Ishikawa (cell line): ENCODE results near the gene PLA2G4A.

ENCODE experiments used
- CEBPB ChIP-seq: IDR thresholded peaks from 2 replicates; pipeline ENCODE4 v1.6.1; 2012
- CREB1 ChIP-seq: IDR thresholded peaks from 2 replicates; pipeline ENCODE4 v1.6.1; 2012; ENCODE audit warnings: low read depth
- EGR1 ChIP-seq: IDR thresholded peaks from 2 replicates; pipeline ENCODE4 v1.6.1; 2012
- EP300 ChIP-seq: IDR thresholded peaks from 2 replicates; pipeline ENCODE4 v1.6.1; 2012; ENCODE audit warnings: borderline replicate concordance
- FOXM1 ChIP-seq: IDR thresholded peaks from 2 replicates; pipeline ENCODE4 v1.6.1; 2012; ENCODE audit warnings: low read depth, borderline replicate concordance
- MAX ChIP-seq: IDR thresholded peaks from 2 replicates; pipeline ENCODE4 v1.6.1; 2012
- NFIC ChIP-seq: IDR thresholded peaks from 2 replicates; pipeline ENCODE4 v1.6.1; 2012
- RAD21 ChIP-seq: IDR thresholded peaks from 2 replicates; pipeline ENCODE4 v1.6.1; 2012; ENCODE audit warnings: low read depth
- REST ChIP-seq: IDR thresholded peaks from 2 replicates; pipeline ENCODE4 v1.6.1; 2012; ENCODE audit warnings: low read depth, mild to moderate bottlenecking
- TAF1 ChIP-seq: IDR thresholded peaks from 2 replicates; pipeline ENCODE4 v1.6.1; 2012; ENCODE audit warnings: low read depth, mild to moderate bottlenecking
- TCF12 ChIP-seq: IDR thresholded peaks from 2 replicates; pipeline ENCODE4 v1.6.1; 2012; ENCODE audit warnings: low read depth
- TEAD4 ChIP-seq: IDR thresholded peaks from 2 replicates; pipeline ENCODE4 v1.6.1; 2012
- USF1 ChIP-seq: IDR thresholded peaks from 2 replicates; pipeline ENCODE4 v1.6.1; 2012
- YY1 ChIP-seq: IDR thresholded peaks from 2 replicates; pipeline ENCODE4 v1.6.1; 2012; ENCODE audit warnings: low read depth
- ZBTB7A ChIP-seq: IDR thresholded peaks from 2 replicates; pipeline ENCODE4 v1.6.1; 2012; ENCODE audit warnings: low read depth

The PLA2G4A gene

GRCh38 chr1:186841599-186841998, 12.8 kb downstream of the PLA2G4A start:
- TF ChIP-seq TCF12 (no peak), FOXM1 (no peak), CREB1 (no peak), TEAD4 (no peak), CEBPB (no peak)

GRCh38 chr1:186842547-186842946, 13.8 kb downstream of the PLA2G4A start:
- no peak for TF ChIP-seq TAF1
- no peak for TF ChIP-seq ZBTB7A
- TF ChIP-seq TCF12: no peak
- TF ChIP-seq EGR1: no peak
- no peak for TF ChIP-seq MAX
- no peak for TF ChIP-seq USF1
- no peak for TF ChIP-seq YY1
- TF ChIP-seq NFIC: no peak
- TF ChIP-seq RAD21: no peak
- no peak for TF ChIP-seq EP300
- TF ChIP-seq CEBPB: no peak
- TF ChIP-seq CREB1: no peak
- no peak for TF ChIP-seq REST

- TF ChIP-seq EGR1: no peak
- TF ChIP-seq EP300: no peak
- no peak for TF ChIP-seq TCF12
- no peak for TF ChIP-seq FOXM1
- no peak for TF ChIP-seq MAX
These were observed 14.5 kb downstream of the PLA2G4A start for GRCh38 chr1:186843226-186843625.

GRCh38 chr1:186843931-186844330, 15.2 kb downstream of the PLA2G4A start:
- TF ChIP-seq USF1: no peak
- TF ChIP-seq RAD21: no peak
- no peak for TF ChIP-seq FOXM1
- TF ChIP-seq TCF12: no peak
- TF ChIP-seq EGR1: no peak
- no peak for TF ChIP-seq CEBPB
- no peak for TF ChIP-seq TAF1
- TF ChIP-seq NFIC: no peak
- no peak for TF ChIP-seq ZBTB7A
- no peak for TF ChIP-seq CREB1
- no peak for TF ChIP-seq EP300
- TF ChIP-seq YY1: no peak
- no peak for TF ChIP-seq REST
- TF ChIP-seq TEAD4: no peak
- TF ChIP-seq MAX: no peak

GRCh38 chr1:186845576-186846210, 16.9 kb downstream of the PLA2G4A start:
- TF ChIP-seq TAF1: no peak
- TF ChIP-seq EP300: no peak
- no peak for TF ChIP-seq TCF12
- TF ChIP-seq YY1: no peak

- TF ChIP-seq FOXM1 (no peak), USF1 (no peak), CEBPB (no peak), REST (no peak), MAX (no peak), EP300 (no peak), NFIC (no peak), EGR1 (no peak), ZBTB7A (no peak), TEAD4 (no peak), TAF1 (no peak), TCF12 (no peak), CREB1 (no peak), YY1 (no peak)
These were observed 19.9 kb downstream of the PLA2G4A start for GRCh38 chr1:186848509-186849130.
